Measurements from ENCODE around the gene NFYA.

The NFYA gene

DNA sequence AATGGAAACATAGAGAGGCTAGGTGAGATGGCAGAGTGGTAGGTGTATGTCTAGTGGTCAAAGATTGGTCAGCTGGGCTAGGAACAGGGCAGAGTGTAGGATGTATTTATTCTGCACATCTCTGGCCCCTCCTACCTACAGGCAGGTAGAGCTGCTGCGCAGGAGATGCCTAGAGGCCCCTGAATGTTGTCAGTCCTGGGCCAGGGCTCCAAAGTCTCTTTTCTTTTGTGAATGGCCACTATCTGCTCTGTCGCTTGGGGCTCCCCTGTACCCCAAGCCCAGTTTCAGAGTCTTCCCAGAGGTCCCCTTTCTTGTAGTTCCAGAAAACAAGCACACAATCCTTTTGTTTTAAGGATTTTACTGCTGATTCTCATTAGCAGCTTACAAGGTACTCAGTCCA is 25.5 kb upstream of the NFYA start:
- DNase-seq = no peak

DNA sequence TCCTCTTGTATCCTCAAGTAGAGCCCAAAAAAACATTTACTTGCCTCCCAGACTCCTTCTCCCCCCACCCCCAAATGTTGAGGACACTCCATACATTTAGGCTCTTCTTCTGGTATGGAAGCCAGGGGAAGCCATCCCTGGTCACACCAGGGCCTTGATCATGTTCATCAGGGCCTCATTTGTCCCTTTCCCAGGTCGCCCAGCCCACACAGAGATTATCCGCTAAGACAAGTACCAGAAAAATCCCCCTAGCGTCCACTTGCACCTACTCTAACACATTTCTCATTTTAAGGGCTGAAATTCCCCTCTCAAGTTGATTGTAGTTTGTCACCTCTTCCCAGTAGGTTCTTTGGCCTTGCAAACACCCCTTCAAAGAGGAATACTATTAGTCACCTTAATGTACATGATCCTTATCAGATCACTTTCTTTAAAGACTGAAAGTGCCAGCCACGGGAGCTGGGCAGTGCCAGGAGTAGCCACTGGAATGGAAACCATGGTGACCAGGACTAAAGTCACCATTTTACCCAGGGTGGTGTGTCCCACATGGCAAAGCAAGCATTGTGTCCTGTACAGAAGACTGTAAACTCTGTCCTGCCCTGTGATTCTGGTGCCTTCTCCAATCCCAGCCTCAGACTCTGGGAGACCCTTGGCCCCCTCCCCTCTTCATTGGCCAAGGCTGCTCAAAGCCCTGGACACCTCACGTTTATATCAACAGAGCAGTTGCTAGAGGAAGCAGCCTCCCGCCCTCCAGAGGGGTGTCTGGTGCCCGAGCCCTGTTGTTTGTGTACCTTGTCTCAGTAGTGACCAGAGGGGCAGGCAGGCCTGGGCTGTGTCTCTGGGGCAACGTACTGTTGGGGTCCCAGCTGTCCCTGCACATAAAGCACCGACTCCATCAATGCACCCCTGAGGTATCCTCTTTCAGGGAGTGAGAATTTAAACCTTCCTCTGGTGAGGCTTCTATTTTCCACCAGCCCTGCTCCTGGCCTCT is 24.7 kb upstream of the NFYA start:
- no peak for DNase-seq

DNA sequence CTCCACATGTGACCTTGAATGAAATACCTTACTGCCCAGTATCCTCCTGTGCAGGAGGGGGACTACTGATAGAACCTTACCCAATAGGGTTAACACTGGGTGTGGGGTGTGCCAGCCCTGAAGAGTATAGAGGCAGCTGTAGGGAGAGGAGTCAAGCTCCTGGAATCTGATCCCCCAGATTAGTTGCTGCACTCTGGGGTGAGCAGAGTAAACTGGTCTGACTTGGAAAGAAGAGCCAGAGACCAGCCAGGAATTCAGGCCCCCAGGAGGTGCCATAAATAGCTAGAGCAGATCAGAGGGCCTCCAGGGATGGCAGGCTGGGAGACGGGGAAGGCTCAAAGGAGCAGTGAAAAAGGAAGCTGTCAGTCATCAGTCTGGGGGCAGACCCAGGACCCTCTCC is 23.3 kb upstream of the NFYA start:
- no peak for DNase-seq

DNA sequence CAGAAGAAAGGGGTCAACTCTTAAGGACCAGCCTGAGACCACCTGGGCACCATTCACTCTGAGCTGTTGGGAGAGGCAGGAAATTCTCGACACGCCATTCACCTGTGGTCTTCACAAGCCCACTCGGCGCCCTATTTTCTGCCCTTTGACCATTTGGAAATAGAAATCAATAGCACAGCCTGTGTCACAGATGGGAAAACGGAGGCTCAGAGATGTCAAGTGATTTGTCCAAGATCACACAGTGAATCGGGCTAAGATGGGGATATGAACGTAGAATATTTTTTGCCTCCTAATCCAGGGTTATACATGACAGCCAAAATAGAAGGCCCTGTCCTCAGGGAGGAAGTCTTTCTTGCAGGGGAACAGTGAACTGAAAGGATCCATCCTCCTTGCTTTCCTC is 22.8 kb upstream of the NFYA start:
- no peak for DNase-seq

DNA sequence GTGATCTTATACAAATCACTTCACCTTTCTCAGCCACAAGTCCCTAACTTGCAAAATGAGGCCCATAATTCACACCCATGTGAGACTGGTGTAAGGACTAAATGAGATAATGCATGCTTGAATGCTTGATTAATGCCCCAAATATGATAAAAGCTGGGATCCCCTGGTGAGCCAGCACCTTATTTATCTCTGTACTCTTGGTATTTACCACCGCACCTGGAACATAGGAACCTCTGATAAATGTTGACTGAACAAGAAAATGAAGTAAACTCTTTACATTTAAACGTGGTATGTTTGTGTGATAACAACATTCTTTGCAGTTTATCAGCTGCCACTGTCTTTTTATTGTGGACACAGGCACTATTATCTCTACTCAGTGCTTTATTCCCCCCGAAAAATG is 22.2 kb upstream of the NFYA start:
- DNase-seq = no peak

DNA sequence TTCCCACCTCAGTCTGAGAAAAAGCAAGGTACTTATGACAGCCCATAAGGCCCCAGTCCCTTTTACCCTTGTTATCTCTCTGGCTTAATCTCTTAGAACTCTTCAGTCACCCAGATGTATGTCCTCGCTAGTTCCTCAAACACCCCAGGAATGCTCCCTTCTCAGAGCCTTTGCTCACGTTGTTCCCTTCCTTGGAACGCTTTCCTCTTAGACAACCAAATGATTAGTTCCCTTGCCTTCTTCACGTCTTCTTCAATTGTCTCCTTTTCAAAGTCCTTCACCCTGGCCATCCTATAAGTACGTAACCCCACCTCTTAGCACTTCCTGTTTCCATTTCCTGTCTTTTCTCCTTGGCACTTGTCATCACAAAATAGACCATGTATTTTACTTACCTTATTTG is 20.9 kb upstream of the NFYA start:
- no peak for DNase-seq

DNA sequence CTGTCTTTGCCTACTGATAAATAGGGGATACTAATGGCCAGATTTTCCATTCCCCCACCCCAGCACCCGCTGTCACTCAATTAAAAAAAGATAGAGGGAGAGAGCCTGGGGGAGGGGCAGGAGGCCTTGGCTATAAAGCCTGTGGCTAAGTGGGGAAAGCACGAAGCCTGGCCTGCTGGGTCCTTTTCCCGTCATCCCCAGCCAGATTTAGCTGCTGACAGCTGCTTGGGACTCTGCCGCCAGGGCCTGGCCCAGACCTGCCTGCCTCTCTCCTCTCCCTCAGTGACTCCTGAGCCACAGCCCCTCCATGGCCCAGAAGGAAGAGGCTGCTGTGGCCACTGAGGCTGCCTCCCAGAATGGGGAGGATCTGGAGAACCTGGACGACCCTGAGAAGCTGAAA is 19.7 kb upstream of the NFYA start, which contains the start of gene APOBEC2:
Gene APOBEC2 (plus strand): TSS at position 162 of the 400 bp plus-strand sequence. CDS start 146 bp downstream, at position 308.
- DNase-seq = no peak

DNA sequence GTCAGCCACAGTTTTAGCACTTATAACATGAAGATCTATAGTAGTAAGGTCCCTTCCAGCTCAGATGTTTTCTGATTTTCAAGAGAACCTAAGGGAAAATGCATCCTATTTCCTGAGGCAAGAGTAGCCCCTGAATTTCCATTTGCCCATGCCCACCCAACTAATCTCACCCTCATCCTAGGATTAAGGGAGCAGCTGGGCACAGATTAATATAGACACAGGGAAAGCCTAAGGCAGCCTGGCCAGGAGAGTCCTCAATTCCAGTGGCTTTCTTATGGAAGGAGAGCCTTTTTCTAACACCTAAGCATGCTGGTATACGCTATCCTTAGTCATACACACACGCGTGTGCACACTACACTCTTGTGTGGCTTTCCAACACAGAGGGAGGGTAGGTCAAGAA is 18.3 kb upstream of the NFYA start:
- no peak for DNase-seq

DNA sequence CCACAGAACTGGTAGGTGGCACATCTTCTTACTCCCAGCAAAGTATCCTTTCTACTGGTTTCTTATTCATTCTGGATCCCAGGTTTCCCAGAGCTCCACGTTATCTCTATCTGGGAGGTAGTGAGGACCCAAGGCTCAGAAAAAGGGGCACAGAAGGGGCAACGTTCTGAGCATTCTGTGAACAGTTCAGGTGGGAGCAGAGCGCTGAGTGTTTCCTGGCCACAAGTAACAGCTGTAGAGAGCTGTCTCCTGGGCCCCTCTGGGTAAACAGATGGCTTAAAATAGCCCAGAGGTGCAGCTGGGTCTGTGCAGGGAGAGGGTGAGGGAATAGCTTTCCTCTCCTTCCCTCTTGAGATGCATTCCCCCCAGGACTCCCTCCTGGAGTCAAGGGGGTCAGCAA is 17.6 kb upstream of the NFYA start:
- DNase-seq = no peak

DNA sequence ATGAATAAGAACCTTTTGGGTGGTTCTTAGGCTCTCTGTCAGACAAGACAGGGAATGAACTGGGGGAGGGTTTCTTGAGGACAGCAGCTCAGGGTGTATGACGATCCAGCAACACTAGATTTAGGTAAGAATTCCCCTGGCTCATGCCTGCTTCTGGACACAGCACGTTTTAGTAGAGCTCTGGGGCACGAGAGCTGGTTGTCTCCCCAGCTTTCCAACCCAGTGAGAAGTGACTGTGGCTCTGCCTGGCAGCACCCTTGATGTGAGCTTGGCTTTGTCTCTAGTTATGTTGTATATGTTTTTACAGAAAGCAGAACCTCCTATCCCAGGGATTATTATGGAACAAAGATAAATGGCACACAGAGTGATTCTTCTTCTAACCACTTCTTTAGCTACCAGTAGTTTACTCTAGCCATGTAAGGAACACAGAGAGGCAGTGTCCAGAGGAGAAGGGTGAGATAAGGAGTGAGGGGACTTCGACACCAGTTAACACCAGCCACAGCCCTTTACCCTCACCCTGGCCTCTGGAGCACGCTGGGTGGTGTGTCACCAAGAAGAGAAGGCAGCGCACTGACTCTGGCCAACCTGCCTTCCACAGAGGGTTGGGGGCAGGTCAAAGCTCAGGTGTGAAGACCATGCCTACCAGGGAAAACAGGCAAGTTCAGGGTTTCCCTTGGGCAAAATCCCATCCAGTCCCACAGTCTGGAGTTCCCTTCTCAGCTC is 15.8 kb upstream of the NFYA start:
- DNase-seq = no peak

DNA sequence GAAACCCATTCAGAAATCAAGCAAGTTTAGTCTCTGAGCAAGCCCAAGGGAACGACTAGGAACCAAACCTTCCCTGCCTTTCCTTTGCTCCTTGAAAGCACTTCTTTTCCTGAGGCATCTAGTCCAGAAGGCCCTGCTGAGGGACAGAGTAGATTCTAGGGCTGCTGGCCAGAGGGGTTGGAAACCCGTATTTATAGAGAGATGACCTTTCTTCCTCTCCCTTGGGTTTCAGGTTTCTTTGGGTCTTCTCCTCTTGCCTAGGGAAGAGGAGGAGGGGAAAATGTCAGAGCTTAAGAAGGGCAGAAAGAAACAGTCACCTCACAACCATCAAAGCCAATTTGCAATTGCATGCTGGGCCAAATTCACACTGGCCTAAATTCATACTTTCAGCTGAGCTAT is 14.0 kb upstream of the NFYA start:
- DNase-seq = no peak

DNA sequence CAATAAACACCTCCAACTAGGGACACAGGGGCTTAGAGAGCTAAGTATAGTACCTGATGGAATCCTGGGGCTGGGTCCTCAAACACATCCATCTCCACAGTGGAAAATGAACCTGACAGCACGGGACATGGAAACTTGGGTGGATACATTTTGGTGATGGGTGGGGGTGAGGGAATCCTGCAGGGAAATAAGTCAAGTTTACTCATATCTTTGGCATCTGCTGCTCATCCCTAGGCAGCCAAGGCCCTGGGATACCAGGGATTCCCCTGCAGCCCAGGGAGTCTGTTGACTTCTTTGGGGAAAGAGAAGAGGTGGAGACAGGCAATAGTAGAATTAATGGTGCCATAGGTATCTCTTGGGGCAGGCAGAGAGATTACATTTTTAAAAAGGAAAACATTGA is 13.2 kb upstream of the NFYA start:
- DNase-seq = no peak

DNA sequence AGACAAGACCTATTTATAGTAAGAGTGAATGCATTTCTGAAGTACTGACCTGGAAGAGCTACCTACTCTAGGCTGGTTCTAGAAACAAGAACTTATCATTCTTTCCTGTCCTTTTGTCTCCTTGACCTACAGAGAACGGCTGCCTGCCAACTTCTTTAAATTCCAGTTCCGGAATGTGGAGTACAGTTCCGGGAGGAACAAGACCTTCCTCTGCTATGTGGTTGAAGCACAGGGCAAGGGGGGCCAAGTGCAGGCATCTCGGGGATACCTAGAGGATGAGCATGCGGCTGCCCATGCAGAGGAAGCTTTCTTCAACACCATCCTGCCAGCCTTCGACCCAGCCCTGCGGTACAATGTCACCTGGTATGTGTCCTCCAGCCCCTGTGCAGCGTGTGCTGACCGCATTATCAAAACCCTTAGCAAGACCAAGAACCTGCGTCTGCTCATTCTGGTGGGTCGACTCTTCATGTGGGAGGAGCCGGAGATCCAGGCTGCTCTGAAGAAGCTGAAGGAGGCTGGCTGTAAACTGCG is 11.5 kb upstream of the NFYA start:
- no peak for DNase-seq

DNA sequence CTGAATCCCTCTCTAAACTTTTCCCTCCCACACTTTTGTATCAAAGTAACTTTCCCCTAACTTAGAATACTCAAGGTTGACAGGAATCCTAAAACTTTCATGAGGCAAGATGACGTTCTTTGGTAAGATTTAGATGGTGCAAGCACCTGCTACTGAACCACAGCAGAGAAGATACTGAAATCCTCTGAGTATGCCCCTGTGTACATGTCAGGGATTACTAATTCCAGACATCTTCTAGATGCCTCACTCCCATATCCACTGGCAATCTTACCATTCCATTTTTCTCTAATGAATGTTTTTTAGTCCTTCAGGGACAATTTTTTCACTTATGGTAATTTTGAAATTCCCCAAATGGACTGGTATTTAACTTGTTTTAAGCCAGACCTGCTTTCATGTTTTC is 10.7 kb upstream of the NFYA start:
- DNase-seq = no peak

DNA sequence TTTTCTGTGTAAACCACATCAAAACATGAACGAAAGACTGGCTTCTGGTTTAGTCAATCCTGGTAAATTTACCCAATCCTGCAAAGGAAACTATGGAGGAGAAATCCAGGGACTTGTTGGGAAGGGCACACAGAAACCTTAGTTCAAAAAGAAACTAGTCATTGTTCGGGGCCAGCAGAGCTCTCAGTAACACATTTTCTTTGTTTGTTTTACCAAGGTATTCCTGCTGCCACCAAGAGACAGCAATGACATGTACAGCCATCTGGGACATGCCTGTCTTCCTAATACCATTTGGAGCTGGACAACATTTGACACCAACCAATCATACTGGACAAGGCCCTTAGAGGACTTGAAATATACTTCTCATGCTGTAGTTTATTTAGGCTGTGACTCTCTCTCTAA is 8.9 kb upstream of the NFYA start:
- DNase-seq = no peak

DNA sequence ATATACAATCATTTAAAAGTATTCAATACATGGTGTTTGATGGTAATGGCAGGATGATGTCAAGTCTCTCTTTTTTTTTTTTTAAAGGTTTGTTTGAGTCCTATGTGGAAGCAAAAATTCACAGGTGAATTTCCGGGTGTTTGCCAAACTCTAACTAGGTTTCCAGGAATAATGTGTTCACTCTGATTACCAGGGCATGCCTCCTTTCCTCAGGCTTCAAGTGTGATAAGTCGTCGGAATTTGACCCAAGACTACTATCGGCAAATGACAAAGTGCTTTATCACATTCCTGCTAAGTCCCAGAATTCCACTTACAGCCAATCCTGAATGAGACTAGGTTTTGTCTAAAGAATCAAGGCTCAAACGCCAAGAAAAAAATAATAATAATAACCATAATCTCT is 7.9 kb upstream of the NFYA start:
- DNase-seq = no peak

DNA sequence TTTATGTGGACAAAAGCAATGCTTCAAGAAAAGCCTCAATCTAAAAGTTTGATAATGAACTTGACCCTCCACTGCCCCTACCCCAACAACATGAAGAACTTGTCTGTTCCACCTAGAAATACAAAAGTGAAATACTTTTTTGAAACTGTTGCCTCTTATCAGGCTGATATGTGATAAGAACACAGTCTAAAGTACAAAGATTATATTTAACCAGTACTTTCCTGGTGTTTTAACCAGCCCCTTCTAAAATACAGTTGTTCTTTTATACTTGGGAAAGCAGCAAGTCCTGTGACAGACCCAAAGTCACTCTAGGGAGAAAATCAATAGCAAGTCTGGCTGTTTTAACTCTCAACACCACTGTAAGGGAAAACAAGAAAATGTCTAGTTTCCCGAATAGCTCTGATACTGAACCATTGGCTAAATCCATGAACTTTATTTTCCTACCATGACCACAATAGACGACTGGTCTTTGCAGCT is 7.2 kb upstream of the NFYA start:
- DNase-seq = no peak

DNA sequence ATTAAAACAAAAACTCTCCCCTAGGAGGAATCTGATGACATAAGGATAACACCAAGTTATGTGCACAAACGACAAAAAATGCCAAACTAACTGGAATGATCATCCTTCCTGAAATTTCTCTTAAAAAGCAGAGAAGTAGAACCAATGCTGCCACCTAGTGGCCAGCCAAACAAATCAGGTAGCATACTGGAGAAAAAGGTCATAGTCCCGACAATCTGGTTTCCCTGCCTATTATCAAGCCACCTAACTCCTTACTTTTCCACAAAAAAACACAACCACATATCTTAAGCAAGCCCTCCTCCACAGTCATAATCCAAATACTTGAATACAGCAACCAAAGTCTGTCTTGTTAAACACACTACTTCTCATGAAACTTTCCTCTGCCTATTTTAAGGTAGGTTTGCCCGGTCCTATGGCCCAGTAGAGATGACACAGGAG is 5.9 kb upstream of the NFYA start:
- DNase-seq = peak; percentile 37 to 55

DNA sequence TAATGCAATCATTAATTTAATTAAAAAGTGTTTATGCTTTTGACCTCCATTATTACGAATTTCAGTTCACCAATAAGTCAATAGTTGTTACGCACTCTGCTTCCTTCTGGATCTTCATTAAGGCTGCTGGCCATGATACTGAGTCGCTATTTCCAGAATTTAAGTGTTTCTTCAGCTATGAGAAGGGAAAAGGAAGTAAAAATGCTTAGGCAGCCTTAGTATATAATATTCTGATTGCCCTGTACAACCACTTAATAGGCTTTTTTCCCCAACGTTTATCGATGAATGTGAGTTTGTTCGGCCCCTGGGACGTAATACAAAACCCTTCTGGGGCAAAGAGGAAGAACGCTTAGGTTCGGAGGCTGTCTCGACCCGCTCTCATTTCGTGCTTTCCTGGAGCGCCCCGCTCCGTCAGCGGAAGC is 1.3 kb upstream of the NFYA start:
- no peak for DNase-seq

DNA sequence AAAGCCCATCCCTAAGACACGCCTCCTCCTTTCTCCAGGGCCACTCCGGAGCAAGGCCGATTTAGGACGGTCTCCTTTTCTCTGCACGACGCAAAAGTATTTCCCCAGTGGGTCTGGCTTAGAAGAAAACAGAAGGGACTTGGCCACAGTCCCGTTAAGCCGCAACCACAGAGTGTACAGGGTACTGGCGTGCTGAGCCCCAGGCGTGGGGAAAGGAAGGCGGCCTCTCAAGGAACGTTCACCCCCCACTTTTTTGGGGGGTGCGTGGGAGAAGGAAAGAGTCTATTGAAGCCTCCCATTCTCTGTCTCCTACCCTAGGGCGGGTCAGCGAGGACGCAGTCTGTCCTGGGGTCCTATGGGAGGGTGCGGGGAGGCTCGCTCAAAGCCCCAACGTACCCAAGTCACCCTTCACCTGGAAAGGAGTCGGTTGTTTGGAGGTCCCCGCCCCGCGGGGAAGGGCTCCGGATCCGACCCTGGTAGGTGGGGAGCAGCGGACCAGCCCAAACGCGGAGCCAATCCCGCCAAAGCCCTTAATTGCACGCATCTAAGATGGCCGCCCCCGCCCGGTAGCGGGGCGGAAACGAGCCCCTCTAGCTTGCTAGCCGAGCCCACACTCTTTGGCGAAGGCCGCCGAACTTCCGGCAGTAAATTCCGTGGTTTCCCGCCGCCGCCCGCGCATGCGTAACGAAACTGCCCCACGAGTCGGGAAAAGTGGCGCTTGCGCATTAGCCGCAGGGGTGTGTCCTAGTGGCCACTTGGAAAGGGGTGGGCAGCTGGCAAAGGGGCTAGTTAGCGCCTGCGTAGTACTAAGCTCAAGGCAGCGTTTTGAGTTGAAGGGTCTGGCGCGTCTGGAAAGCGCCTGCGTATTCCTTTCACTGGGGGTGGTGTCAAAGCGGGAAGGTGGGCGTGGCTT is 595 bp upstream of the NFYA start, which contains the start of gene OARD1:
Gene OARD1 (minus strand): TSS at position 434 of the 913 bp plus-strand sequence. CDS start 722 bp downstream, outside the sequence.
- peak; percentile 97 to 100 for DNase-seq

DNA sequence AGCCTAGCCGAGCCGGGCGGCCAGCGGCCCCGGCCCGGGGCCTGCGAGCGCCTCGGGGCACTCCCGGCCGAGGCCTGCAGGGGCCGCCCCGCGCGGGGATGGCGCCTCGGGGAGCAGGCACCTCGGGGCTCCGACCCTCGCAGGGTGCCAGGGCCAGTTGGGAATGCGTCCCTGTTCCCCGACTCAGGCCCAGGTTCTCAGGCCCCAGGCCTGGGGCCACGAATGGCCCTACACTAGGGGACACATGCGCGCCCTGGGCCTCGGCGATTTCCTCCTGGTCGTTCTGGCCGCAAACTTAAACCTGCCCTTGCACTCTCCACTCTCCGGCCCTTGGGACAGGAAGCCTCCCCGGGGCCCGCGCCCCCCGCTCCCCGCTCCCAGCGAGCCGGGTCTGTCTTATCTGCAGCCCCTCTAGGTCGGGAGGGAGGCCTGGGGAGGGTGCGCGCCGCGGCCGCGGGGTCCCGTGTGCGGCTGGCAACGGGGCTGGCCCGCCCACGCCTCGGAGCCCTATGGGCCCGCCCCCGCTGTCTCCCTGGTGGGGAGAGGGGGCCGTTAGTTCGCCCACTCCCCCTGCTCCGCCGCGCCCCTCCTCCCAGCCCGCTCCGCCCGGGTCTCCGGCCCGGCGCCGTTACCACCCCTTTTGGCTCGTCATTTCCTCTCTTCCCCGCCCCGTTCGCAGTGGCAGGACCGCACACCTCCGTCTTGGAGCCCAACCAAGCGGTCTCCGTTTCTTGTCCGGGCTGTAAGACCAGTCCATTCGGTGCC is 611 bp downstream of the NFYA start:
- DNase-seq = peak in 1 of 2 donors; percentile 55

All from hippocampal formation (tissue), 2 donors.